ENCODE measurements around the gene ZNF324.

GRCh38 chr19:58475714-58476497 is 9.0 kb downstream of the ZNF324 start, which contains the start of gene ZNF446:
- TF ChIP-seq CTCF (IDR thresholded peaks at IDR 0.05; ENCODE audit: low read depth, low read length, missing input control) (no peak), REST (IDR thresholded peaks at IDR 0.05) (peak; percentile 33), TAF1 (conservative IDR thresholded peaks at IDR 0.05) (no peak), SP1 (IDR thresholded peaks at IDR 0.05) (peak; percentile 82), RAD21 (IDR thresholded peaks at IDR 0.05) (peak in 1 of 2 donors; percentile 26), YY1 (IDR thresholded peaks at IDR 0.05) (peak; percentile 61), EGR1 (IDR thresholded peaks at IDR 0.05; ENCODE audit: low read depth in 2 of 2) (peak; percentile 15 to 77), FOXA1 (IDR thresholded peaks at IDR 0.05) (no peak)
- TF ChIP-seq, protein P1, sequence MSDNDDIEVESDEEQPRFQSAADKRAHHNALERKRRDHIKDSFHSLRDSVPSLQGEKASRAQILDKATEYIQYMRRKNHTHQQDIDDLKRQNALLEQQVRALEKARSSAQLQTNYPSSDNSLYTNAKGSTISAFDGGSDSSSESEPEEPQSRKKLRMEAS (IDR thresholded peaks at IDR 0.05), result no peak

All from liver (tissue), 3 donors.